GM18511 (cell line): ENCODE data around the gene FAM72C.
"Not testable (repeated sequence)": the region's sequence is repeated elsewhere in the genome, so short reads cannot be mapped to it uniquely, and the experiment has no call there.

Experiments
- ATAC-seq: cut with Tn5 transposase; IDR thresholded peaks from one replicate; pipeline ENCODE4 v1.9.1; 2021; ENCODE audit warnings: mild to moderate bottlenecking, moderate library complexity; ENCODE audit not compliant: unreplicated experiment

The FAM72C gene

GRCh38 chr1:143971924-143972700 is at the start of gene FAM72C:
Gene FAM72C, minus strand, starts transcription at chr1:143971986. Its CDS starts 845 bp downstream, at chr1:143971141.
- peak; percentile 84 for ATAC-seq

GRCh38 chr1:144020001-144020738 is 48.4 kb upstream of the FAM72C start:
- ATAC-seq = peak; percentile 91

- not testable (repeated sequence) for ATAC-seq
These were observed 47.3 kb upstream of the FAM72C start for GRCh38 chr1:144019101-144019500.

DNA sequence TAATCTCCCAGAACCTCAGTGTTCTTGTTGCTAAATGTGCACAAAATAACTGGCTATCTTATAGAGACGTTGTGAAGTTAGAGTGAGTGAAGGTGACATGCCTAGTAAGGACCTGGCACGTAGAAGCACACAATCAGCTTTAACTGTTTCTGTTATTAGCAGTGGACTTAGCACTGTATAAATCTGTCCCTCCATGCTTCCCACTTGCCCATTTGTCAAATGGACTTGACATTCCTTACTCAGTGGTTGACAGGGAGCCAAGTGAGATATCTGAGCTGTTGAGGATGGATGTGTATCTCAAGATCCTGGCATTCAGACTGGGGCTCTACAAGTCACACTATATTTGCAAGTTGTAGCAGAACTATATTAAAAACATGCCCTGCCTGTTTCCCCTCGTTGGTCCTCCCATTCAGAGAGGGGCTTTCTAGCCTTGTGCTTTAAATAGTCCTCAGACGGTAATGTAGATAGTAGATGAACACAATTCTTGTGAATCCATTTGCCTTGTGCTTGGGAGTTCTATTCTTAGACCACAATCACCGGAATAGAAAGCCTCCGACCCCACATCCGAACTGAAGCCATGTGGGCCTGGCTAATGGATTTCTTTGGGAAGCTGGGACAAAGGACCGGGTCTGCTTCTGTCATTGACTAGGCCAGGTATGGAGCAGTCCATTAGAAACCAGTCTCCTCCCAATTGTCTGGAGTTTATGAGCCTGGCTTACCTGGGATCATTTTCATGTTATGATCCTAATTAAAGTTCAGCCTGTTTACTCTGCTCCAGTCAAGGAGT is 43.6 kb upstream of the FAM72C start:
- ATAC-seq = not testable (repeated sequence)

DNA sequence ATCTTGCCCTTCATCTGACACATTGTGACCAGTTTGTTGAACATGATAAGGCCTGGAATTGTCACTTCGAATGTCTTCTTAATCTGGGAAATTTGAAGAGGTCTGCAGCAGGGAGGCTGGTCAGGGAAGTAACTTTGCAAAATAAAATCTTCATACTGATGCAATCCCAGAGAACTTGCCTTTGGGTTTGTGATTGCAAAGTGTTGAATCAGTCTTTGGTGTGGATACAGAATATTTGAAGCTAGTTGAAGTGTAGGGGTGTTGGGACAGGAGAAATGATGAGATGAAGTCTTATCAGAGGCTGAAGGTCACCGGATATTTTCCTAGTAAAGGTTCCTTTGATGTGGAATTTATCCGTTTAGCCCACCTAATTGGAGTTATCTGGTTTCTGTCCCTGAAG is 42.7 kb upstream of the FAM72C start:
- not testable (repeated sequence) for ATAC-seq

DNA sequence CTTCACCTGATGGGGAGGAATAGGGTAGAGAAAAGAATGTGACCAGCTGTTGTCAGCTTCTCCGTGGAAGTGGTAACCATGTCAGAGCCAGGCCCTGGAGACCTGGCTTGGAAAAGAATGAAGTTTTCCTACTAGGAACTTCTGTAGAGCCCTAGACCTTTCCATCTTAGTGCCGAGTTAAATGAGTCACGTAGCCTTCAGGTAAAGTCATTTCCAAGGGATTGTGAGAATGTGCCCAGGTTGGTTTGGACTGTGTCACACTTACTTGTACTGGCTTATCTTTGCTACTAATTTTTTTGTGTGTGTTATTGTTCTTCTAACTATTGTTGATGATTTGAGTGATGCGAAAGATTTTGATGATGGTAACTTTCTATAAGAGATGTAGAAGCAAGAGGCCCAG is 42.3 kb upstream of the FAM72C start:
- ATAC-seq = not testable (repeated sequence)

GRCh38 chr1:144012168-144012733 is 40.5 kb upstream of the FAM72C start:
- ATAC-seq = peak; percentile 98

- peak; percentile 66 for ATAC-seq
These were observed 37.6 kb upstream of the FAM72C start for GRCh38 chr1:144009410-144009809.

DNA sequence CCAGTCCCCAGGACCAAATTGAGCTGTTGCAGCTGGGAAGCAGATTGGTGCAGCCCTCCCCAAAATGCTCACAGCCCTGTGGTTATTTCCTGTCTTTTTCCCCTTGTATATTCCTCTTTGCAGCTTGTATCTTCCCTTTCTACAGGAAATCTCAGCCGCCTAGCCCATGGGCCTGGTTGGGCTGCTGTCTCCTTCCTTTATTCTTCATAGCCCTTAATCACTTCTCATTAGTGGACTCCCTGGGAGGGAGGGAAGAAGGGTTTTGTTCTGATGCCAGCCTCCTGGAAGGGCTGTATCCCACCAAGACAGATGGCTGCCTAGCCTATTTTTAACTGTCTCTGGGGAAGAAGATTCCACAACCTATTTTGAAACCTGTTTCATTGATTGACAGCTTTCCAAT is 32.5 kb upstream of the FAM72C start:
- ATAC-seq = not testable (repeated sequence)

- ATAC-seq = not testable (repeated sequence)
These were observed 31.7 kb upstream of the FAM72C start for GRCh38 chr1:144003306-144004029.

DNA sequence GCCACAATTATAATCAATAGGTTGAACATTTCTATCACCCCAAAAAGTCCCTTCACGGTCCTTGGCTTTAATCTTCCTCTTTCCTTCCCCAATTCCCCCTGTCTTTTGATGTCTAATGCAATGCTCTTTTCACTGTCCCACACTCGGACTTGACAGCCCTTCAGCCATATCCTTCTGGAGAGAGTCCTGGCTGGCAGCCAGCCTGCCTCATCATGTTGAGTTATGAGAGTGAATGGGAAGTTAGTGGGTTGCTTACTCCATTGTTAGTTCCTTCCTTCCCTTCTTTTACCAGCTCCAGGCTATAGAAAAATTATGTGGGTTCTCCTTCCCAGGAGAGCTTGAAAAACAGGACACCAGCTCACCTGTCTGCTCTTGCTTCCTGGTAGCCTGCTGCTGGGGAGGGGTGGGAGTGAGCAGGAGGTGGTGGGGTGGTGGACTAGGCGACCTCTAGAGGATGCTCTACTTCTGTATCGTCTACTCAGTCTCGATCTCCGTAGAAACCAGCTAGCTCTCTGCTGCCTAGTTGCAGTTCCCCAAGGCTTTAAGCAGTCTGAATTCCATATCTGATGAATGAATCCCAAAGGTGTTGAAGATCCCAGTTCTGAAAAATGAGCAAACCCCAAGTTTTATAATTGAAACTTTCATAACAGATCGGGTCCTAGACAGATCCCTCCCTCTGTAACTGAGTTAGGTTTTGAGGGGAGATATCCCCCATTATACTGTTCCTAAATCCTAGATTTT is 30.5 kb upstream of the FAM72C start:
- peak; percentile 78 for ATAC-seq

DNA sequence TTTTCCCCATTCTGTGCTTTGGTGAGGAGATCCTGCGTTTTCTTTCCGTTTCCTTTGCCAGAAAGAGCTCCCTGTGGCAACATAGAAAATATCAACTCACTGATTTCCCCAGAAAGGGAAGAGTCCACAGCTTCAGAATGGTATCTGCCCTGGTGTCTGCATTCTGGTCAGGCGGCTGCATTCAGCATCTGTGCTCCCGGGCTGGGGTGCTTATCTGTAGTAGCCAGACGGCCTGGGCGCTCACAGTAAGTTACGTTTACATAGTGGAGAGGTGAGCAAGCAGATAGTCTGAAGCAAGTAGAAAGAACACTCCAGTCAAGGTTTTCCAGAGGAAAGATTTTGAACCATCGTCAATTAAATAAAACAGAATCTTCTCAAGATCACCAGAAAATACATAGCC is 29.3 kb upstream of the FAM72C start:
- not testable (repeated sequence) for ATAC-seq

GRCh38 chr1:143996020-143996419 is 24.2 kb upstream of the FAM72C start:
- not testable (repeated sequence) for ATAC-seq

GRCh38 chr1:143993301-143993907 is 21.6 kb upstream of the FAM72C start:
- not testable (repeated sequence) for ATAC-seq

DNA sequence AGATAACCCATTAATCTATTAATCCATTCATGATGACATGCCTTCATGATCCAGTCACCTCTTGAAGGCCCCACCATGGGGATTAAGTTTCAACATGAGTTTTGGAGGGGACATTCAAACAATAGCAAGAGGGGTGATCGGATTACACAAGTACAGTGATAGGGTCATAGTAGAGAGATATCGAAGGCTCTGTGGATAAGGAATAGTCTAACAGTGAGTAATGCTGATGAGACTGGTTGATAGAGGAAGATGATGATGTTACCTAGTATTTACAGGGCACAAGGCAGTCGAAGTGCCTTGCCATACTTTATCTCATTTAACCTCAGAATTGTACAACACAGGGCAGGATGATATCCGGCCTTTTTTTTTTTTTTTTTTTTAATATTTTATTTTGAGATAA is 18.9 kb upstream of the FAM72C start:
- not testable (repeated sequence) for ATAC-seq

GRCh38 chr1:143989719-143990118 is 17.9 kb upstream of the FAM72C start:
- ATAC-seq = not testable (repeated sequence)

- not testable (repeated sequence) for ATAC-seq
These were observed 17.6 kb upstream of the FAM72C start for GRCh38 chr1:143989427-143989712.

GRCh38 chr1:143988602-143989426 is 17.0 kb upstream of the FAM72C start:
- ATAC-seq = not testable (repeated sequence)
